GM10248 (cell line): ENCODE data around the gene CNR1.

Source experiments
- CTCF ChIA-PET: fragments of 300-600 bp; sonication (Branson Sonifier 250); formaldehyde crosslinking; extraction: SDS; loops from one replicate; lab custom pipeline; 2021; ENCODE audit warnings: antibody characterized with exemption; lab: Yijun Ruan, JAX
- POLR2A ChIA-PET: fragments of 350-650 bp; sonication (Branson Sonifier 250); formaldehyde crosslinking; extraction: SDS; loops from one replicate; lab custom pipeline; 2020; ENCODE audit warnings: antibody characterized with exemption; lab: Yijun Ruan, JAX
- DNase-seq: peaks from one replicate; pipeline ENCODE4 v3.0.0; 2012; ENCODE audit errors: extremely low spot score
- TF ChIP-seq, protein P1 (sequence below): IDR thresholded peaks from 2 replicates; pipeline ENCODE4 v1.5.1; 2012; ENCODE audit warnings: mild to moderate bottlenecking, low read depth; ENCODE audit errors: extremely low read depth, missing control alignments, control extremely low read depth

CNR1 gene

GRCh38 chr6:88179692-88180091, 13.5 kb upstream of the CNR1 start:
- POLR2A ChIA-PET = no interaction called here
- DNase-seq = peak; percentile 40

GRCh38 chr6:88177961-88178464, 11.9 kb upstream of the CNR1 start:
- CTCF ChIA-PET = no interaction called here
- DNase-seq = peak; percentile 53
- TF ChIP-seq, protein P1, sequence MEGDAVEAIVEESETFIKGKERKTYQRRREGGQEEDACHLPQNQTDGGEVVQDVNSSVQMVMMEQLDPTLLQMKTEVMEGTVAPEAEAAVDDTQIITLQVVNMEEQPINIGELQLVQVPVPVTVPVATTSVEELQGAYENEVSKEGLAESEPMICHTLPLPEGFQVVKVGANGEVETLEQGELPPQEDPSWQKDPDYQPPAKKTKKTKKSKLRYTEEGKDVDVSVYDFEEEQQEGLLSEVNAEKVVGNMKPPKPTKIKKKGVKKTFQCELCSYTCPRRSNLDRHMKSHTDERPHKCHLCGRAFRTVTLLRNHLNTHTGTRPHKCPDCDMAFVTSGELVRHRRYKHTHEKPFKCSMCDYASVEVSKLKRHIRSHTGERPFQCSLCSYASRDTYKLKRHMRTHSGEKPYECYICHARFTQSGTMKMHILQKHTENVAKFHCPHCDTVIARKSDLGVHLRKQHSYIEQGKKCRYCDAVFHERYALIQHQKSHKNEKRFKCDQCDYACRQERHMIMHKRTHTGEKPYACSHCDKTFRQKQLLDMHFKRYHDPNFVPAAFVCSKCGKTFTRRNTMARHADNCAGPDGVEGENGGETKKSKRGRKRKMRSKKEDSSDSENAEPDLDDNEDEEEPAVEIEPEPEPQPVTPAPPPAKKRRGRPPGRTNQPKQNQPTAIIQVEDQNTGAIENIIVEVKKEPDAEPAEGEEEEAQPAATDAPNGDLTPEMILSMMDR = no peak
- POLR2A ChIA-PET = interaction anchor here (0.6 kb wide), 1 partner anchor 488 kb away, joined by 3 read pairs; no protein-coding TSS in a partner anchor

More at GRCh38 chr6:88179692-88180091, 13.5 kb upstream of the CNR1 start:
- TF ChIP-seq, protein P1 = no peak
- CTCF ChIA-PET = interaction anchor here (1.9 to 3.0 kb wide), 2 partner anchors 7 to 14 kb away, joined by 6 to 9 read pairs; no protein-coding TSS in a partner anchor

DNA sequence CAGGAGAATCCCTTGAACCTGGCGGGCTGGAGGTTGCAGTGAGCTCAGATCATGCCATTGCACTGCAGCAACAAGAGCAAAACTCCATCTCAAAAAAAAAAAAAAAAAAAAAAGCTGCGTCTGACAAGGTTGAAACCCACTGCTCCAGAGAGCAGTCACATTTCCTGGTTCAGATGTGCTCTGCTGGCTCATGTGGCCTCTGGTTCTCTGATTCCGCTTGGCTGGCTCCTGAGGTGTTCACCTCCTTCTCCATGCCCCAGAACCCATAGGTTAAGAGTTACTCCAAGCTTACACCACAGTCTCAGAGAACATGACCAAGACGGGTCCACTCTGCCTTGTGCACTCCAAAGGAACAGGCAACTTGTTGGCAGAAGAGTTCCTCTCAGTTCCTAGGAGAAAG, 8.8 kb upstream of the CNR1 start:
- CTCF ChIA-PET = no interaction called here
- TF ChIP-seq, protein P1 = no peak
- POLR2A ChIA-PET = no interaction called here
- no peak for DNase-seq

- ChIA-PET CTCF (interaction anchor here (1.2 to 1.9 kb wide), 3 partner anchors 9 to 1092 kb away, joined by 4 to 9 read pairs (median 5); no protein-coding TSS in a partner anchor), POLR2A (no interaction called here)
- DNase-seq = no peak
- TF ChIP-seq, protein P1 = no peak
Measured at GRCh38 chr6:88171312-88171711, 5.2 kb upstream of the CNR1 start.

DNA sequence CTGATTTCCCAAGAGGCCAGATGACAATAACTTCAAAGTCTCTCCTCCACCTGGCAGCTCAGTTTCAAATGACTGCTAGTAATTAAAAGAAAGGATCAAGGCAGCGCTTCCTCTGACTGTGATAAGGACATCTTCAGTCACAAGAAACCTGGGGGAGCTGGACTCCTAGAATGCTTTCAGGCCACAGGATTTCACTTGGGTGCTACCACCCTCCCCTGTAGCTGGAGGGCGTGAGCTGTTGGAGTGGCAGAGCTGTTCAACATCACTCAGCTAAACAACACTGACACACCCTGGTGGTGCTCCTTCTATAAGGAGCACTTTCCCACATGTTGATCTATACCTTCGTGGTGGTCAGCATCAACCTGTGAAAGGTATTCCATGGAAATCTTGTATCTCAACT, 2.2 kb upstream of the CNR1 start:
- ChIA-PET POLR2A (no interaction called here), CTCF (interaction anchor here (0.9 to 2.1 kb wide), 9 partner anchors 9 to 703 kb away, joined by 3 to 7 read pairs (median 4); no protein-coding TSS in a partner anchor)
- DNase-seq = no peak
- TF ChIP-seq, protein P1 = peak; percentile 9

DNA sequence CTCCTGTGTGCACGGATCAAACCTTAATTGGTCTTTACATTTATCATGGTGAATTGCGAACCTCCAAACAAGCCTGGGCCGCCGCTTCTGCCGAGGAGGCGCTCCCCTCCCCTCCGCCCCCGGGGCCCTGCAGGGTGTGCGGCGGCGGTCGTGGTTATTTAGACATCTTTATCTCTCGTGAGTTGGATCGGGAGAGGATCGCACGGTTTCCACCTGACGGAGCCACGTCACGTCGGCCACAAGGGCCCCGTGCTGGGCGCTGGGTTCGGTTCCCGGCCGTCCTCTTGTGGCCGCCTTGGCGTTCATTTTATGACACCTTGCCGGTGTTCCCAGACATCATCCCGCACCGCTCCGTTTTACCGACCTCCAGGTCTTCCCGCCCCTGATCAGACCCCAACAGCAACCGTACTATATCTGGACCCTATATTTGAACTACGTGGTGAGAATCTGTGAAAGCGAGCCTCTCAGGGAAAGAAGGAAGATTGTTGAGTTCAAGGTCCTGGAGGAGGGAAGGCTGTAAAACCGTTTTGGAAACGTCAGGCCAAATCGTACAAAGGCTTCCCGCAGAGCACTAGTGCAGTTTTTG, 1.3 kb upstream of the CNR1 start:
- DNase-seq = peak; percentile 37
- CTCF ChIA-PET = no interaction called here

More for the DNA sequence above, 1.3 kb upstream of the CNR1 start:
- TF ChIP-seq, protein P1 = no peak
- POLR2A ChIA-PET = no interaction called here
